Liver (tissue), 3 donors: Measurements from ENCODE around the gene PTH2.

Experiments
- CTCF ChIP-seq: fragments of 150-350 bp; IDR thresholded peaks from 2 replicates; pipeline ENCODE4 v1.5.1; 2017; ENCODE audit warnings: improper control_type of control experiment, low read depth, low read length; ENCODE audit not compliant: missing input control
- MAX ChIP-seq: IDR thresholded peaks from 2 replicates; pipeline ENCODE4 v1.6.1; 2016; ENCODE audit warnings: antibody characterized with exemption
- REST ChIP-seq: IDR thresholded peaks from 2 replicates; pipeline ENCODE4 v1.6.1; 2016; ENCODE audit warnings: antibody characterized with exemption, mild to moderate bottlenecking
- RXRA ChIP-seq, 2 donors: IDR thresholded peaks; 2 replicates each; pipeline ENCODE4 v1.6.1; 2017 to 2018; ENCODE audit warnings: antibody characterized with exemption in 2 of 2, mild to moderate bottlenecking in 1 of 2
- YY1 ChIP-seq: IDR thresholded peaks from 2 replicates; pipeline ENCODE4 v1.6.1; 2016; ENCODE audit warnings: antibody characterized with exemption, mild to moderate bottlenecking
- donor health status: healthy.
- donor health status: healthy.

- TF ChIP-seq CTCF: no peak
- TF ChIP-seq REST: no peak
- TF ChIP-seq MAX: no peak
- no peak for TF ChIP-seq YY1
- no peak for TF ChIP-seq RXRA (IDR thresholded peaks at IDR 0.05)
Measured at GRCh38 chr19:49438261-49438660, 15.0 kb upstream of the PTH2 start.
